ENCODE results near the gene MAMSTR. TPM values are rescaled to one million over a fixed set of nuclear protein-coding genes. Genes with fewer than 3 reads are reported as not detected.
A peak's percentile ranks its signal among the peaks of the same experiment; 100 is the strongest.

The MAMSTR gene
- polyA plus RNA-seq, 1 donor (not counting 4 experiments of a cell fraction or from before 2014, with no cell fraction given) = 0.35 TPM

DNA sequence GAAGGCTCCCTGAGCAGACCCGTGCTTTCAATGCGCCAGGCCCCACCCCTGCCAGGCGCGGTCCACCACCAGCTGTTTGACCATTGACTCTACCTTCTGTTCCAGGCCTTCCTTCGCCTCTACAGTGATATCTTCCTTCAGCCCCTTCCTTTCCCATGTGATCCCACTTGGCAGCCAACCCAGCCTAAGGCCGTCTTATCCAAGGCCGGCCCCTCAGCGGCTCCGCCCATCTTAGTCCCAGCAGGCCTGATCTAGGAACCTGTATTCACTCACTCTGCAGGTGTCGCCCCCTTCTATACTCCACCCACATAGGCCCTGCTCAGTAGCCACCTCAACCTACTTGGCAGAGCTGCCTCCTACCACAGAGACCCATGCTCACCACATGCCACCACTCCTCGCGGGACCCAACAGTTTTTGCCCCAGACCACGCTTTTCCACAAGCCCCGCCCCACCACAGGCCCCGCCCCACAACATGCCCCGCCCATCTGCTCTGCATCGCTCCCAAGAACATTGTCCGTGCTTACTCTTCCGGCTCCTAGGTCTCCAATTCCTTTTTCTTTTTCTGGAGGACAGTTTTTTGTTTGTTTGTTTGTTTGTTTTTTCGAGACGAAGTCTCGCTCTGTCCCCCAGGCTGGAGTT lies 18.0 kb upstream of the MAMSTR start:
- no peak overlapping the region for H3K27ac ChIP-seq (ENCODE audit: control insufficient read depth, insufficient read depth, low read length)
- no peaks in the 10 kb centered on the region for H3K9me1 ChIP-seq (ENCODE audit: control insufficient read depth, extremely low read depth, insufficient read depth, low read length)
- H2AFZ ChIP-seq (ENCODE audit: control insufficient read depth, low read length) = no peak overlapping the region
- no peaks in the 10 kb centered on the region for H3K79me2 ChIP-seq (ENCODE audit: control insufficient read depth, insufficient read depth, low read length)
- DNase-seq (ENCODE audit: low read depth, low spot score) = no peak
- H3K4me2 ChIP-seq (ENCODE audit: control insufficient read depth, extremely low read depth, insufficient read depth, low read depth, low read length) = no peak overlapping the region
- H3K4me3 ChIP-seq (ENCODE audit: control insufficient read depth in 2 of 3, extremely low read depth in 1 of 3, insufficient read depth in 2 of 3, low read depth in 1 of 3, low read length in 3 of 3) = no peak overlapping the region
- dilution Hi-C loops (cut with MboI; ENCODE audit: extremely low pct_ligation_motif_present, low sequenced_read_pairs) = no loop called here
- no peaks in the 10 kb centered on the region for H3K9me3 ChIP-seq (ENCODE audit: control insufficient read depth, low read depth, low read length)
- no peak overlapping the region for H3K9ac ChIP-seq (ENCODE audit: control insufficient read depth, extremely low read depth, insufficient read depth, low read length)
- no peaks in the 10 kb centered on the region for H3K36me3 ChIP-seq (ENCODE audit: control insufficient read depth in 2 of 2, extremely low read depth in 1 of 2, insufficient read depth in 2 of 2, low read length in 2 of 2)
- TF ChIP-seq EZH2 (IDR thresholded peaks at IDR 0.05; ENCODE audit: low read length) = no peak
- TF ChIP-seq, protein P1, sequence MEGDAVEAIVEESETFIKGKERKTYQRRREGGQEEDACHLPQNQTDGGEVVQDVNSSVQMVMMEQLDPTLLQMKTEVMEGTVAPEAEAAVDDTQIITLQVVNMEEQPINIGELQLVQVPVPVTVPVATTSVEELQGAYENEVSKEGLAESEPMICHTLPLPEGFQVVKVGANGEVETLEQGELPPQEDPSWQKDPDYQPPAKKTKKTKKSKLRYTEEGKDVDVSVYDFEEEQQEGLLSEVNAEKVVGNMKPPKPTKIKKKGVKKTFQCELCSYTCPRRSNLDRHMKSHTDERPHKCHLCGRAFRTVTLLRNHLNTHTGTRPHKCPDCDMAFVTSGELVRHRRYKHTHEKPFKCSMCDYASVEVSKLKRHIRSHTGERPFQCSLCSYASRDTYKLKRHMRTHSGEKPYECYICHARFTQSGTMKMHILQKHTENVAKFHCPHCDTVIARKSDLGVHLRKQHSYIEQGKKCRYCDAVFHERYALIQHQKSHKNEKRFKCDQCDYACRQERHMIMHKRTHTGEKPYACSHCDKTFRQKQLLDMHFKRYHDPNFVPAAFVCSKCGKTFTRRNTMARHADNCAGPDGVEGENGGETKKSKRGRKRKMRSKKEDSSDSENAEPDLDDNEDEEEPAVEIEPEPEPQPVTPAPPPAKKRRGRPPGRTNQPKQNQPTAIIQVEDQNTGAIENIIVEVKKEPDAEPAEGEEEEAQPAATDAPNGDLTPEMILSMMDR (optimal IDR thresholded peaks at IDR 0.05 in 1 of 3, IDR thresholded peaks at IDR 0.05 in 1 of 3, conservative IDR thresholded peaks at IDR 0.05 in 1 of 3; ENCODE audit: extremely low read depth in 1 of 3, insufficient read depth in 2 of 3, low read length in 3 of 3) = no peak
- H3K4me1 ChIP-seq (ENCODE audit: control insufficient read depth, extremely low read depth, insufficient read depth, low read length) = peaks cover 16% of the 10 kb centered on the region
- H3K27me3 ChIP-seq (ENCODE audit: control insufficient read depth, extremely low read depth, insufficient read depth, low read length) = no peaks in the 10 kb centered on the region
- no peaks in the 10 kb centered on the region for H4K20me1 ChIP-seq (ENCODE audit: control insufficient read depth, extremely low read depth, insufficient read depth, low read length)
- no peak for FAIRE-seq

DNA sequence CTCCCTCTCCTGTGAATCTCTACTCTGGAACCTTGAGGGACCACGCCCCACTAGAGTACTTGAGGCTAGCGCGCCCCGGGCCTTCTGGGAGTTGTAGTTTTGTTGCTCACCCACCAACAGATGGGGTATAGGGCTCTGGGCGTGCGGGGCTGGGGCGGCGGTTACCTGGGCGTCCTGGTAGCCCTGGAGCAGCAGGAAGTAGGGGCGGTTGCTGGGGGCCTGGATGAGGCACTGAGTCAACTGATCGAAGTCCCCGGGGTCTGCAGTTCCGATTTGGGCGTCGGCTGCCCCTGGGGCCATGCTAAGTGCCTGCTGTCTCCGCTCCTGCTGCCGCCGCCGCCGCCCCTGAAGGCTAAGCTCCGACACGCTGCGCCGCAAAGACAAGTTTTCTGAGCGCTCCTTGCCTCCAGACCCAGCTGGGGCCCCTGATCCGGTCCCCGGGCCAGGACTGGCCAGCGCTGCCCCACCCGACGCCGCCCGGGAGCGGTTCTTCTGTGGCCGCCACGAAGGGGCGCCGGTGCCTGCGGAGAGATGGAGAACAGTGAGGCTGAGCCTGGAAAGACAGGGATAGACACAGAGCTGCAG lies 15.6 kb upstream of the MAMSTR start:
- H4K20me1 ChIP-seq (ENCODE audit: control insufficient read depth, extremely low read depth, insufficient read depth, low read length) = no peaks in the 10 kb centered on the region
- no peaks in the 10 kb centered on the region for H3K79me2 ChIP-seq (ENCODE audit: control insufficient read depth, insufficient read depth, low read length)
- H3K9me3 ChIP-seq (ENCODE audit: control insufficient read depth, low read depth, low read length) = no peaks in the 10 kb centered on the region
- FAIRE-seq = no peak
- no peak for DNase-seq (ENCODE audit: low read depth, low spot score)
- H2AFZ ChIP-seq (ENCODE audit: control insufficient read depth, low read length) = peak overlapping the region; percentile 82
- no peak for TF ChIP-seq EZH2 (IDR thresholded peaks at IDR 0.05; ENCODE audit: low read length)
- TF ChIP-seq, protein P1 (optimal IDR thresholded peaks at IDR 0.05 in 1 of 3, IDR thresholded peaks at IDR 0.05 in 1 of 3, conservative IDR thresholded peaks at IDR 0.05 in 1 of 3; ENCODE audit: extremely low read depth in 1 of 3, insufficient read depth in 2 of 3, low read length in 3 of 3) = peak in 1 of 3 experiments; percentile 18
- H3K4me1 ChIP-seq (ENCODE audit: control insufficient read depth, extremely low read depth, insufficient read depth, low read length) = peaks cover 5% of the 10 kb centered on the region
- H3K9ac ChIP-seq (ENCODE audit: control insufficient read depth, extremely low read depth, insufficient read depth, low read length) = peak overlapping the region; percentile 41
- H3K4me3 ChIP-seq (ENCODE audit: control insufficient read depth in 2 of 3, extremely low read depth in 1 of 3, insufficient read depth in 2 of 3, low read depth in 1 of 3, low read length in 3 of 3) = peak overlapping the region; percentile 32 to 65 (median 60)
- dilution Hi-C loops (cut with MboI; ENCODE audit: extremely low pct_ligation_motif_present, low sequenced_read_pairs) = no loop called here
- peak overlapping the region; percentile 73 for H3K4me2 ChIP-seq (ENCODE audit: control insufficient read depth, extremely low read depth, insufficient read depth, low read depth, low read length)
- H3K36me3 ChIP-seq (ENCODE audit: control insufficient read depth in 2 of 2, extremely low read depth in 1 of 2, insufficient read depth in 2 of 2, low read length in 2 of 2) = no peaks in the 10 kb centered on the region
- H3K9me1 ChIP-seq (ENCODE audit: control insufficient read depth, extremely low read depth, insufficient read depth, low read length) = no peaks in the 10 kb centered on the region
- H3K27ac ChIP-seq (ENCODE audit: control insufficient read depth, insufficient read depth, low read length) = no peak overlapping the region
- H3K27me3 ChIP-seq (ENCODE audit: control insufficient read depth, extremely low read depth, insufficient read depth, low read length) = no peaks in the 10 kb centered on the region
